Measurements from ENCODE around the gene APPL1. TPM values are rescaled to one million over a fixed set of nuclear protein-coding genes. Genes with fewer than 3 reads are reported as not detected.

The APPL1 gene
- total RNA-seq = 10 to 100 TPM; 25.7 to 38.8 TPM
- long read RNA-seq, full-length matches to known transcripts = 6 of 44 reads
- long read RNA-seq, partial matches to known transcripts = 29 of 44 reads
- long read RNA-seq, other reads (novel, unspliced or antisense) = 9 of 44 reads

- intact Hi-C loops (cut with DNase I, micrococcal nuclease) = loop anchor here in 1 of 2 donors (10.0 kb wide), 1 partner anchor 233 kb away; no protein-coding TSS in a partner anchor
- DNase-seq (peak; percentile 91 to 94), ATAC-seq (peak; percentile 88)
Observed at GRCh38 chr3:57227204-57227929, at the start of gene APPL1. Gene APPL1, plus strand, starts transcription at chr3:57227729. Its CDS starts 155 bp downstream, at chr3:57227884.

GRCh38 chr3:57179580-57180410, 47.7 kb upstream of the APPL1 start:
- intact Hi-C loops (cut with DNase I, micrococcal nuclease) = no loop called here
- ATAC-seq (peak; percentile 57), DNase-seq (no peak)

- DNase-seq = no peak
- ATAC-seq = no peak
- intact Hi-C loops (cut with DNase I, micrococcal nuclease) = no loop called here
Observed at GRCh38 chr3:57184526-57184925, 43.0 kb upstream of the APPL1 start.

- DNase-seq = no peak
- intact Hi-C loops (cut with DNase I, micrococcal nuclease) = no loop called here
- ATAC-seq = no peak
Observed at GRCh38 chr3:57192028-57192427, 35.5 kb upstream of the APPL1 start.

- DNase-seq (no peak), ATAC-seq (no peak)
- intact Hi-C loops (cut with DNase I, micrococcal nuclease) = no loop called here
Observed at GRCh38 chr3:57194641-57195040, 32.9 kb upstream of the APPL1 start.

GRCh38 chr3:57199895-57200297, 27.6 kb upstream of the APPL1 start, which contains the start of gene HESX1:
Gene HESX1, minus strand, starts transcription at chr3:57199978. Its CDS starts 60 bp downstream, at chr3:57199918.
- ATAC-seq (no peak), DNase-seq (no peak)
- intact Hi-C loops (cut with DNase I, micrococcal nuclease) = no loop called here

- DNase-seq = no peak
- intact Hi-C loops (cut with DNase I, micrococcal nuclease) = no loop called here
- no peak for ATAC-seq
Observed at GRCh38 chr3:57206423-57206822, 21.1 kb upstream of the APPL1 start.

GRCh38 chr3:57221883-57222282, 5.6 kb upstream of the APPL1 start:
- no peak for ATAC-seq
- DNase-seq = no peak
- intact Hi-C loops (cut with DNase I, micrococcal nuclease) = loop anchor here in 1 of 2 donors (5.0 to 10.0 kb wide), 2 partner anchors 120 to 227 kb away; no protein-coding TSS in a partner anchor

- no peak for ATAC-seq
- intact Hi-C loops (cut with DNase I, micrococcal nuclease) = loop anchor here in 1 of 2 donors (5.0 to 10.0 kb wide), 2 partner anchors 123 to 230 kb away; no protein-coding TSS in a partner anchor
Observed at GRCh38 chr3:57224856-57225255, 2.7 kb upstream of the APPL1 start.

GRCh38 chr3:57226176-57226575, 1.4 kb upstream of the APPL1 start:
- DNase-seq = no peak
- intact Hi-C loops (cut with DNase I, micrococcal nuclease) = loop anchor here in 1 of 2 donors (10.0 kb wide), 1 partner anchor 231 kb away; no protein-coding TSS in a partner anchor
- ATAC-seq = no peak

More at GRCh38 chr3:57224856-57225255, 2.7 kb upstream of the APPL1 start:
- DNase-seq = no peak

- intact Hi-C loops (cut with DNase I, micrococcal nuclease) = loop anchor here in 1 of 2 donors (10.0 kb wide), 1 partner anchor 233 kb away; no protein-coding TSS in a partner anchor
- peak; percentile 74 for ATAC-seq
- peak; percentile 52 to 76 for DNase-seq
Observed at GRCh38 chr3:57227930-57228751, 612 bp downstream of the APPL1 start.

GRCh38 chr3:57230006-57230405, 2.5 kb downstream of the APPL1 start:
- ATAC-seq (no peak), DNase-seq (no peak)
- intact Hi-C loops (cut with DNase I, micrococcal nuclease) = no loop called here

- intact Hi-C loops (cut with DNase I, micrococcal nuclease) = no loop called here
- ATAC-seq (no peak), DNase-seq (no peak)
Observed at GRCh38 chr3:57233799-57234198, 6.3 kb downstream of the APPL1 start.

- intact Hi-C loops (cut with DNase I, micrococcal nuclease) = no loop called here
- DNase-seq = no peak
- no peak for ATAC-seq
Observed at GRCh38 chr3:57234613-57235575, 7.4 kb downstream of the APPL1 start.

- no peak for ATAC-seq
- DNase-seq = no peak
- intact Hi-C loops (cut with DNase I, micrococcal nuclease) = no loop called here
Observed at GRCh38 chr3:57244946-57245345, 17.4 kb downstream of the APPL1 start.

- intact Hi-C loops (cut with DNase I, micrococcal nuclease) = no loop called here
- DNase-seq (no peak), ATAC-seq (no peak)
Observed at GRCh38 chr3:57252404-57252803, 24.9 kb downstream of the APPL1 start.

- ATAC-seq = no peak
- no peak for DNase-seq
- intact Hi-C loops (cut with DNase I, micrococcal nuclease) = no loop called here
Observed at GRCh38 chr3:57256844-57257243, 29.3 kb downstream of the APPL1 start.
